Keratinocyte (primary cell): ENCODE data around the gene SAMD3.

Experiments used
- CTCF ChIP-seq, 3 experiments: IDR thresholded peaks in 1 of 3; conservative IDR thresholded peaks in 1 of 3; optimal IDR thresholded peaks in 1 of 3; 2 replicates in 2 of 3; 3 replicates in 1 of 3; pipeline versions ENCODE3 to v1.5.1; 2011; ENCODE audit warnings: low read length in 3 of 3, mild to moderate bottlenecking in 3 of 3, moderate library complexity in 2 of 3, control low read depth in 1 of 3, inconsistent platforms in 1 of 3; ENCODE audit not compliant: insufficient read depth in 2 of 3; ENCODE audit errors: extremely low read depth in 1 of 3
- EZH2 ChIP-seq: IDR thresholded peaks from one replicate; pipeline ENCODE4 v1.6.1; 2012; ENCODE audit warnings: inconsistent platforms, mild to moderate bottlenecking, low read length, moderate library complexity

DNA sequence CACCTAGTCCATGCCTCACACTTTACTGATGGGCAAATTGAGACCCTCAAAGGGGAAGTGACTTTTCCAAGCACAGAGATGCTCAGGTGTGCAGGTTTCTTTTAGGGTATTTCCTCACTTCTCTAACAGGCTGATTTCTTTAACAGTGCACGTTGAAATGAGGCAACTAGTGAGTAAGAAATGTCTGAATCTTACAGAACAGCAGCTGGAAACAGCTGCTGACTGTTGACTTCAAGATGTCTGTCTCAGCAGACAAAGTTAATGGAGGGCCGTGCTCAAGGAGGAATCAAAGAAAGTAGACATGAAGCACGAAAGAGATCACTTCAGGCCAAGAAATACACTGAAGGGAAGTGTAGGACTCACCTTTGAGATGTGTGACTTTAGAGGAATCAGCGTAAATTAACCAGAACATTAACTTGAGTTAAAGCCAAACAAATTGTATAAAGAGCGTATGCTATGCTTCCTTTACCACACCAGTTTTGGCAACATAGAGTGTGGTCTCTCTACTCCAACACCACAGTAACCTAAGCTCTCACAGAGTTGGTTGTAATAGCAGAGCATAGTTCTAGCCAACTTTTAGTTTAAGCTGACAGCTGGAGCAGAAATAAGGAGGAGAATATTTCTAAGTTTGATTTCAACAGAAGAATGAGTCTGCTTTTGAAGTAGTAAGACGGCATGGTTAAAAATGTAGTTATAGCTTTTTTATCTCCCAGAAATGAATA, 60.9 kb downstream of the SAMD3 start:
- TF ChIP-seq CTCF (optimal IDR thresholded peaks at IDR 0.05 in 1 of 3, IDR thresholded peaks at IDR 0.05 in 1 of 3, conservative IDR thresholded peaks at IDR 0.05 in 1 of 3; ENCODE audit: extremely low read depth in 1 of 3, insufficient read depth in 2 of 3, low read length in 3 of 3): no peak
- TF ChIP-seq EZH2: no peak
